GM19193 (cell line): ENCODE data around the gene MYLK.

ENCODE experiments used
- POLR2A ChIP-seq: IDR thresholded peaks from 4 replicates; pipeline ENCODE4 v1.6.1; 2011; ENCODE audit not compliant: insufficient read depth, insufficient read length; ENCODE audit errors: extremely low read depth

MYLK gene, protein sequence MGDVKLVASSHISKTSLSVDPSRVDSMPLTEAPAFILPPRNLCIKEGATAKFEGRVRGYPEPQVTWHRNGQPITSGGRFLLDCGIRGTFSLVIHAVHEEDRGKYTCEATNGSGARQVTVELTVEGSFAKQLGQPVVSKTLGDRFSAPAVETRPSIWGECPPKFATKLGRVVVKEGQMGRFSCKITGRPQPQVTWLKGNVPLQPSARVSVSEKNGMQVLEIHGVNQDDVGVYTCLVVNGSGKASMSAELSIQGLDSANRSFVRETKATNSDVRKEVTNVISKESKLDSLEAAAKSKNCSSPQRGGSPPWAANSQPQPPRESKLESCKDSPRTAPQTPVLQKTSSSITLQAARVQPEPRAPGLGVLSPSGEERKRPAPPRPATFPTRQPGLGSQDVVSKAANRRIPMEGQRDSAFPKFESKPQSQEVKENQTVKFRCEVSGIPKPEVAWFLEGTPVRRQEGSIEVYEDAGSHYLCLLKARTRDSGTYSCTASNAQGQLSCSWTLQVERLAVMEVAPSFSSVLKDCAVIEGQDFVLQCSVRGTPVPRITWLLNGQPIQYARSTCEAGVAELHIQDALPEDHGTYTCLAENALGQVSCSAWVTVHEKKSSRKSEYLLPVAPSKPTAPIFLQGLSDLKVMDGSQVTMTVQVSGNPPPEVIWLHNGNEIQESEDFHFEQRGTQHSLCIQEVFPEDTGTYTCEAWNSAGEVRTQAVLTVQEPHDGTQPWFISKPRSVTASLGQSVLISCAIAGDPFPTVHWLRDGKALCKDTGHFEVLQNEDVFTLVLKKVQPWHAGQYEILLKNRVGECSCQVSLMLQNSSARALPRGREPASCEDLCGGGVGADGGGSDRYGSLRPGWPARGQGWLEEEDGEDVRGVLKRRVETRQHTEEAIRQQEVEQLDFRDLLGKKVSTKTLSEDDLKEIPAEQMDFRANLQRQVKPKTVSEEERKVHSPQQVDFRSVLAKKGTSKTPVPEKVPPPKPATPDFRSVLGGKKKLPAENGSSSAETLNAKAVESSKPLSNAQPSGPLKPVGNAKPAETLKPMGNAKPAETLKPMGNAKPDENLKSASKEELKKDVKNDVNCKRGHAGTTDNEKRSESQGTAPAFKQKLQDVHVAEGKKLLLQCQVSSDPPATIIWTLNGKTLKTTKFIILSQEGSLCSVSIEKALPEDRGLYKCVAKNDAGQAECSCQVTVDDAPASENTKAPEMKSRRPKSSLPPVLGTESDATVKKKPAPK (N-terminal part only)

DNA sequence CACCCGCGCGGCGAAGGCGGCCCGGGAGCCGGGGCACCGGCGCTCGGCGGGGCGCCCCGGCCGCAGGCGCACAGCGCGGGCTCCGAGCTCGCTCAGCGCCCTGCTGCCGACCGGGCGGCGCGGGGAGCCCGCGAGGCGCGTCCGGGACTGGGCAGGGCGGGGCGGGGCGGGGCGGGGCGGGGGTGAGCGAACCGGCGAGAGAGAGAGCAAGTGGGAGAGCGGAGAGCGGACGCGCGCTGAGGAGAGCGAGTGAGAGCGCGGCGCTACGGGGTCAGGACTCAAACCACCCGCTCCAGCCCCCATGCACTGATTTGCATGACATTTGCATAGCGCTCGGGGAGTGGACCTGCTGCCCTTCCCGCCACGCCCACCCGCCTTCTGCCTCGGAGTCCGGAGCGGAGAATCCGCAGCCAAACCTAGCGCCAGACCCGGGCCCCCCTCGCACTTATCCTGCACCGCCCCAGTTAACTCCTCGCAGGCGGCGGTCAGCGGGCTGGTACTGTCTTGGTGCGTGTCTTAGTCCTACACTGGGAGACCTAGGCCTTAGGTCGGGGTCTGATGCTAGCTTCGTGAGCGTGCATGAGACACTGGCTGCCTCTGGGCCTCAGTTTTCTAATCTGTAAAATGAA is at the start of gene MYLK:
Gene MYLK, minus strand, starts transcription at position 130 of the 629 bp plus-strand sequence. CDS start 90,491 bp downstream, outside the sequence.
- no peak for TF ChIP-seq POLR2A

DNA sequence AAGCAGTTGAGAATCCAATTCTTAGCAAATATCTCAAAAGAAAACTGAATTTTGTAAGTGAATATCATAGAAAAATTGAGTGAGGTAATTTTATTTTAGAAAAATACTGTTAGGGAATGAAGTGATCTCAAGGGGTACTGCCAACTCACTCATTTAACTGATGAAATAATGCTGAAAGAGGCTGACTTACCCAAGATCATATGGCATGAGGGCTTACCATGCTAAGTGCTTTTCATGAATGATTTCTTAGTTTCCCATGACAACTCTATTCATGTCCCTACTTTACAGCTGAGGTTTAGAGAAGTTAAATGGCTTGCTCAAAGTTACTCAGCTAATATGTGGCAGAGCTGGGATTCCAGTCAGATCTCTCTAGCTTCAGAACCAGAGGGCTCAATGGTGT is 46.3 kb upstream of the MYLK start:
- no peak for TF ChIP-seq POLR2A

DNA sequence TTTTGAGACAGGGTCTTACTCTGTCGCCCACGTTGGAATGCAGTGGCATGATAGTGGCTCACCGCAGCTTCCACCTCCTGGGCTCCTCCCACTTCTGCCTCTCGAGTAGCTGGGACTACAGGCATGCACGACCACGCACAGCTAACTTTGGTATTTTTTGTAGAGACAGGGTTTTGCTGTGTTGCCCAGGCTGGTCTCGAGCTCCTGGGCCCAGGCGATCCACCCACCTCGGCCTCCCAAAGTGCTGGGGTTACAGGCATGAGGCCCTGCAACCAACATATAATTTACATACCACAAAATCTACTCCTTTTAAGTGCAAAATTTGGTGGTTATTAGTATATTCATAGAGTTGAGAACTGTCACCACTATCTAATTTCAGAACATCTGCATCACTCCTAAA is 45.2 kb upstream of the MYLK start:
- no peak for TF ChIP-seq POLR2A

- TF ChIP-seq POLR2A: no peak
Observed at GRCh38 chr3:123926396-123926795, 42.3 kb upstream of the MYLK start.

- TF ChIP-seq POLR2A: no peak
Observed at GRCh38 chr3:123920868-123921267, 36.7 kb upstream of the MYLK start.

DNA sequence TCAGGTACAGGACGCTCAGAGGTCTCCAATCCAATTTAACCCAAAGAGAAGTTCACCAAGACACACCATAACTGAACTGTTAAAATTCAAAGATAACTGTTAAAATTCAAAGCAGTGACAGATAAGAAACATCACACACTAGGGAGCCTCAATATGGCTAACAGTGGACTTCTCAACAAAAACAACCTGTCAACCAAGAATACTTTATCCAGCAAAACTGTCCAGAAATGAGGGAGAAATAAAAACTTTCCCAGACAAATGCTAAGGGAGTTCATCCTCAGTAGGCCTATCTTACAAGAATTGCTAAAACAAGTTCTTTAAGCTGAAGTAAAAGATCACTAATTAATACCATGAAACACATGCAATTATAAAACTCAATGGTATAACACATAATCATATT is 36.3 kb upstream of the MYLK start:
- no peak for TF ChIP-seq POLR2A

- no peak for TF ChIP-seq POLR2A
Observed at GRCh38 chr3:123919353-123919752, 35.2 kb upstream of the MYLK start.

GRCh38 chr3:123914829-123915228 is 30.7 kb upstream of the MYLK start:
- TF ChIP-seq POLR2A: no peak

DNA sequence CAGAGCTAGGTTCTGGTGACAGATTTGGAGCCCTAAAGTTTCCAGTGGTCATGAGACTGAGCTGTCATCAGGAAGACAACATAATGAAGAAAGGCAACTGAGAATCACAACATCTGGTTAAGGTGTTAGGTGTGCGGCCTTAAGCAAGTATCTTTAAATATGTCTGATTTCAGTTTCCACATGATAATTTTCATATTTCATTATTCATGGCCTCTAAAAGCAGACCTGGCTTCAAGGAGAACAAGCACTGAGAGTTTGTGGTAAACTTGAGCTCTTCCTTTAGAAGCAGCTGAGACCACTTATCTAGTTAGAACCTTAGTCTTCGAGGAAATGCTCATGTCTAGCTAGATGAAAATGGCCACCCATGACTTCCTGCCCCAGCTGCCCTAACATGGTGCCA is 25.7 kb upstream of the MYLK start:
- TF ChIP-seq POLR2A: no peak

GRCh38 chr3:123907720-123908119 is 23.6 kb upstream of the MYLK start:
- TF ChIP-seq POLR2A: no peak

GRCh38 chr3:123899300-123899865 is 15.3 kb upstream of the MYLK start:
- no peak for TF ChIP-seq POLR2A

- no peak for TF ChIP-seq POLR2A
Observed at GRCh38 chr3:123893012-123893411, 8.9 kb upstream of the MYLK start.

DNA sequence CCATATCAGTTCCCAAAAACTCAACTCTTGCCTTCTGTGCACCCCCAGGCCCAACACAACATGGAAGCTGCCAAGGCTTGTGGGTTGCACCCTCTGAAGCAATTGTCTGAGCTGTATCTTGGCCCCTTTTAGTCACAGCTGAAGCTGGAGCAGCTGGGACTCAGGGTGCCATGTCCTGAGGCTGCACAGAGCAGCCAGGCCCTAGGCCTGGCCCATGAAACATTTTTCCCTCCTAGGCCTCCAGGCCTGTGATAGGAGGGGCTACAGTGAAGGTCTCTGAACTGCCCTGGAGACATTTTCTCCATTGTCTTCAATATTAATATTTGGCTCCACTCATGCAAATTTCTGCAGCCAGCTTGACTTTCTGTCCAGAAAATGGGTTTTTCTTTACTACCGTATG is 8.1 kb upstream of the MYLK start:
- no peak for TF ChIP-seq POLR2A

DNA sequence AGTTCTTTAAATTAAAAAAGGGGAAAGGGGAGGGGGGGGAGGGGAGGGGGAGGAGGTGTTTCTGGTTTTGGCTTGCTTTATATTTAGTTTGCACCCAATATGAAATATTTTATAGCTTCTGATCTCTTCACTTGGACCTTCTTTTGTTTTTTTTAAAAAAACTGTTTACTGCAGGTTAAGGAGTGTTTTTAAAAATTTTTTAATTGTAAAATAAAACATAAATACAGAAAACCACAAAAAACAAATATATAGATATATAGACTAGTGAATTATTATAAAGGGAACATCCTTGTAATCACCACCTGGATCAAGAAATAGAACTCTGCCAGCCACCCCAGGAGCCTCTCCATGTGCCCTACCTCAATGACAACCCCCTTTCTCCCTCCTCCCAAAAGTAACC is 861 bp upstream of the MYLK start:
- TF ChIP-seq POLR2A: no peak
